Activated naive CD4-positive, alpha-beta T cell treated with anti-CD3 and anti-CD28 coated beads, Interleukin-2, amount 50 U/mL, for 72 hours (primary cell): Measurements from ENCODE around the gene ARPC4. TPM values are rescaled to one million over a fixed set of nuclear protein-coding genes. Genes with fewer than 3 reads are reported as not detected.
"Not testable (repeated sequence)": the region's sequence is repeated elsewhere in the genome, so short reads cannot be mapped to it uniquely, and the experiment has no call there.

Experiments
- ATAC-seq, 2 donors: fragments of 150-1000 bp; cut with Tn5 transposase; 2 replicates each; pipeline ENCODE4 v1.10.0; 2021; ENCODE audit warnings: mild to moderate bottlenecking in 2 of 2, moderate library complexity in 2 of 2
- DNase-seq, 2 donors: peaks; one replicate each; pipeline ENCODE4 v3.0.0; 2021 to 2022; ENCODE audit warnings: low spot score in 2 of 2
- H3K27ac Mint-ChIP-seq, 2 donors: one replicate each; pipeline ENCODE4 v1.8.0; 2022; ENCODE audit warnings: mild to moderate bottlenecking in 2 of 2, mixed read lengths in 2 of 2
- H3K36me3 Mint-ChIP-seq, 2 donors: one replicate each; pipeline ENCODE4 v1.8.0; 2022; ENCODE audit warnings: mixed read lengths in 2 of 2
- H3K9me3 Mint-ChIP-seq, 2 donors: one replicate each; pipeline ENCODE4 v1.8.0; 2022; ENCODE audit warnings: mixed read lengths in 2 of 2
- total RNA-seq, 2 donors: library from RNA; stranded (reverse); gene quantifications; one replicate each; pipeline ENCODE4 v1.2.3, GENCODE V29; 2022

ARPC4 gene
- total RNA-seq, 2 donors from 2014 or later, result 125 to 265 TPM

GRCh38 chr3:9825451-9826040 is 32.7 kb downstream of the ARPC4 start:
- peaks cover 0 to 6% of the 10 kb centered on the region in 2 donors for H3K36me3 Mint-ChIP-seq
- H3K9me3 Mint-ChIP-seq, result no peaks in the 10 kb centered on the region
- no peak overlapping the region for H3K27ac Mint-ChIP-seq
- ATAC-seq (no peak), DNase-seq (no peak)

GRCh38 chr3:9826815-9827573 is 34.1 kb downstream of the ARPC4 start:
- no peaks in the 10 kb centered on the region for H3K9me3 Mint-ChIP-seq
- ATAC-seq (peak; percentile 40 to 67), DNase-seq (peak in 1 of 2 donors; percentile 45)
- H3K27ac Mint-ChIP-seq, result peak overlapping the region; percentile 36 to 44
- no peaks in the 10 kb centered on the region for H3K36me3 Mint-ChIP-seq

GRCh38 chr3:9828801-9829755 is 36.2 kb downstream of the ARPC4 start:
- Mint-ChIP-seq H3K9me3 (no peaks in the 10 kb centered on the region), H3K36me3 (no peaks in the 10 kb centered on the region), H3K27ac (no peak overlapping the region)
- peak in 1 of 2 donors; percentile 14 for ATAC-seq
- no peak for DNase-seq

- no peak for DNase-seq
- Mint-ChIP-seq H3K36me3 (no peaks in the 10 kb centered on the region), H3K27ac (peak overlapping the region in 1 of 2 donors; percentile 64), H3K9me3 (no peaks in the 10 kb centered on the region)
- ATAC-seq, result no peak
Measured at GRCh38 chr3:9831253-9831652, 38.4 kb downstream of the ARPC4 start.

GRCh38 chr3:9833078-9833477 is 40.2 kb downstream of the ARPC4 start:
- Mint-ChIP-seq H3K9me3 (no peaks in the 10 kb centered on the region), H3K27ac (no peak overlapping the region), H3K36me3 (no peaks in the 10 kb centered on the region)
- ATAC-seq, result no peak
- DNase-seq, result no peak

- Mint-ChIP-seq H3K36me3 (no peaks in the 10 kb centered on the region), H3K9me3 (no peaks in the 10 kb centered on the region), H3K27ac (peak overlapping the region; percentile 72 to 73)
- no peak for ATAC-seq
- no peak for DNase-seq
Measured at GRCh38 chr3:9834520-9835380, 41.9 kb downstream of the ARPC4 start.

- DNase-seq (no peak), ATAC-seq (no peak)
- Mint-ChIP-seq H3K36me3 (peaks cover 16 to 23% of the 10 kb centered on the region in 2 donors), H3K27ac (peak overlapping the region in 1 of 2 donors; percentile 44), H3K9me3 (no peaks in the 10 kb centered on the region)
Measured at GRCh38 chr3:9837701-9838582, 45.1 kb downstream of the ARPC4 start.

GRCh38 chr3:9838856-9839255 is 46.0 kb downstream of the ARPC4 start:
- no peak for ATAC-seq
- DNase-seq, result no peak
- Mint-ChIP-seq H3K9me3 (no peaks in the 10 kb centered on the region), H3K27ac (peak overlapping the region; percentile 44 to 78), H3K36me3 (peaks cover 22 to 27% of the 10 kb centered on the region in 2 donors)

GRCh38 chr3:9841015-9841414 is 48.1 kb downstream of the ARPC4 start:
- no peaks in the 10 kb centered on the region for H3K9me3 Mint-ChIP-seq

GRCh38 chr3:9843715-9844438 is 51.0 kb downstream of the ARPC4 start, which contains the start of gene RPUSD3:
Gene RPUSD3 (minus strand): TSS chr3:9844008. CDS start chr3:9843990, 18 bp downstream.
- Mint-ChIP-seq H3K9me3 (no peaks in the 10 kb centered on the region), H3K27ac (peak within 1 kb of the TSS; percentile 91 to 96), H3K36me3 (peaks cover 24 to 28% of the 10 kb centered on the region in 2 donors)
- ATAC-seq (peak; percentile 97), DNase-seq (peak; percentile 97 to 100)

More at GRCh38 chr3:9841015-9841414, 48.1 kb downstream of the ARPC4 start:
- ATAC-seq (no peak), DNase-seq (no peak)
- Mint-ChIP-seq H3K27ac (peak overlapping the region in 1 of 2 donors; percentile 10), H3K36me3 (peaks cover 24 to 28% of the 10 kb centered on the region in 2 donors)

GRCh38 chr3:9846231-9846630 is 53.3 kb downstream of the ARPC4 start:
- Mint-ChIP-seq H3K27ac (peak overlapping the region; percentile 56 to 85), H3K9me3 (no peaks in the 10 kb centered on the region), H3K36me3 (peaks cover 19 to 20% of the 10 kb centered on the region in 2 donors)
- DNase-seq (no peak), ATAC-seq (no peak)

- H3K27ac Mint-ChIP-seq, result no peak overlapping the region
- peaks cover 12 to 14% of the 10 kb centered on the region in 2 donors for H3K36me3 Mint-ChIP-seq
- H3K9me3 Mint-ChIP-seq, result no peaks in the 10 kb centered on the region
- DNase-seq (no peak), ATAC-seq (no peak)
Measured at GRCh38 chr3:9846931-9847488, 54.1 kb downstream of the ARPC4 start.

GRCh38 chr3:9847870-9848269 is 55.0 kb downstream of the ARPC4 start:
- H3K27ac Mint-ChIP-seq, H3K9me3 Mint-ChIP-seq, DNase-seq, ATAC-seq, H3K36me3 Mint-ChIP-seq: not testable (repeated sequence)

- ATAC-seq, DNase-seq, H3K9me3 Mint-ChIP-seq, H3K36me3 Mint-ChIP-seq: not testable (repeated sequence)
- peak overlapping the region in 1 of 2 donors; percentile 15 for H3K27ac Mint-ChIP-seq
Measured at GRCh38 chr3:9848860-9849259, 56.0 kb downstream of the ARPC4 start.
